Measurements from ENCODE around the gene ATXN2. TPM values are rescaled to one million over a fixed set of nuclear protein-coding genes. Genes with fewer than 3 reads are reported as not detected.
"Not testable (repeated sequence)": the region's sequence is repeated elsewhere in the genome, so short reads cannot be mapped to it uniquely, and the experiment has no call there.

The ATXN2 gene
- total RNA-seq, 4 donors from 2014 or later = 35.1 to 70.0 (median 55.4) TPM

DNA sequence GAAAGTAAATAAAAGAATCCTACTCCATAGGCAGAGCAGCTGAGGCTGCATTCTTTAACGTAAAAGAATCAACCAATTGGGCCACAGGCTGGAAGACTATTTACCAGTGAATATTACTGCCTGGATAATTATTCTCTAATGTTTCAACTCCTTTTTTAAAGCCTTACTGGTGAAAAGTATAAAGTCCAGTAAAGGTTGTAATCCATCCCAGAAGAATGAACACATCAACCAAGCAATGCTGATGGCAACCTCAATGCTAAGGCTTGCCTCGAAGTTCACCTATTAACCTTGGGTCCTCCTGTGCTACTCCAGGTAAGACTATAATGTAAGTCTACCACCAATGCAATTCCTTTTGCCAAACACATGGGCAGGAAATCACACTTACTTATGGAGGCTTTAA, 77.3 kb downstream of the ATXN2 start:
- no peak for ATAC-seq (ENCODE audit: low FRiP score)

DNA sequence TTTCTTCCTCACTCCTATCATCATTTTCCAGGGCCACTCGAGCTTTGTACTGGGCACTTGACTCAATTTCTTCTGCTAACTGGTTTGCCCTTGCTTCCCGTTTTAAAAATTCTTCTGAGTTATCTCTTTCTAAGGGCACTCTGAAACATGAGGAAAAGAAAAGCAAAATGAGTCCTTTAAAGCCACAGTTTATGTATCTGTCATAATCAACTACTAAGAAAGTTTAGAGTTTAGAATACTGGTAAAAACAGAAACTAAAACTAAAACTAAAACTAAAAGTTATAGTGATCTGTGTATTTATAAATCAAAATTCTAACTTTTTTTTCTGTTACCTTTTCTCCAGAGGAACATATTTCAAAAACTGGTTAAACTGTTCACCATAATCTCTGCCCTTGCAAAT, 79.2 kb downstream of the ATXN2 start:
- ATAC-seq (ENCODE audit: low FRiP score) (no peak), DNase-seq (ENCODE audit: low spot score) (no peak)
- TF ChIP-seq, protein P1, sequence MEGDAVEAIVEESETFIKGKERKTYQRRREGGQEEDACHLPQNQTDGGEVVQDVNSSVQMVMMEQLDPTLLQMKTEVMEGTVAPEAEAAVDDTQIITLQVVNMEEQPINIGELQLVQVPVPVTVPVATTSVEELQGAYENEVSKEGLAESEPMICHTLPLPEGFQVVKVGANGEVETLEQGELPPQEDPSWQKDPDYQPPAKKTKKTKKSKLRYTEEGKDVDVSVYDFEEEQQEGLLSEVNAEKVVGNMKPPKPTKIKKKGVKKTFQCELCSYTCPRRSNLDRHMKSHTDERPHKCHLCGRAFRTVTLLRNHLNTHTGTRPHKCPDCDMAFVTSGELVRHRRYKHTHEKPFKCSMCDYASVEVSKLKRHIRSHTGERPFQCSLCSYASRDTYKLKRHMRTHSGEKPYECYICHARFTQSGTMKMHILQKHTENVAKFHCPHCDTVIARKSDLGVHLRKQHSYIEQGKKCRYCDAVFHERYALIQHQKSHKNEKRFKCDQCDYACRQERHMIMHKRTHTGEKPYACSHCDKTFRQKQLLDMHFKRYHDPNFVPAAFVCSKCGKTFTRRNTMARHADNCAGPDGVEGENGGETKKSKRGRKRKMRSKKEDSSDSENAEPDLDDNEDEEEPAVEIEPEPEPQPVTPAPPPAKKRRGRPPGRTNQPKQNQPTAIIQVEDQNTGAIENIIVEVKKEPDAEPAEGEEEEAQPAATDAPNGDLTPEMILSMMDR (IDR thresholded peaks at IDR 0.05) = no peak

More for the DNA sequence above, 77.3 kb downstream of the ATXN2 start:
- TF ChIP-seq, protein P1 (IDR thresholded peaks at IDR 0.05) = no peak
- DNase-seq (ENCODE audit: low spot score) = no peak

DNA sequence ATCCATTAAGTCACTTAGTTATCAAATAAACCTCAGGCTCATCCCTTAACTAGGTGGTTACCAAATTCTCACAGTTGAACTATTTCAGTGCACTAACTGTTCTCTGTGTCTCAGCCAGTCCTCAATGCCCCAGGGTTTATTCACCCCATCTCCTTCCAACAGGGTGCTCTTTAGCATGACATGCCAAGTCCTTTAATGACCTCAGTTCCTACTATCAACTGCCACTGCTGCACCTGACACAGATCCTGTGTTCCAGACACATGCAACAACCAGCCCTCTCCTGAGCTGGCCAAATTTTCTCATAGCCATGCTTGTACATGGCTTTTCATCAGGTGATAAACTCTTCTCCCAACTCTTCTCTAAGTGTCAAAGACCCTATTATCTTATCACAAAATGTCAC, 80.0 kb downstream of the ATXN2 start:
- no peak for ATAC-seq (ENCODE audit: low FRiP score)

DNA sequence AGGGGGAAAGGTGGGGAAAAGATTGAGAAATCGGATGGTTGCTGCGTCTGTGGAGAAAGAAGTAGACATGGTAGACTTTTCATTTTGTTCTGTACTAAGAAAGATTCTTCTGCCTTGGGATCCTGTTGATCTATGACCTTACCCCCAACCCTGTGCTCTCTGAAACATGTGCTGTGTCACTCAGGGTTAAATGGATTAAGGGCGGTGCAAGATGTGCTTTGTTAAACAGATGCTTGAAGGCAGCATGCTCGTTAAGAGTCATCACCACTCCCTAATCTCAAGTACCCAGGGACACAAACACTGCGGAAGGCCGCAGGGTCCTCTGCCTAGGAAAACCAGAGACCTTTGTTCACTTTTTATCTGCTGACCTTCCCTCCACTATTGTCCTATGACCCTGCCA, 91.4 kb downstream of the ATXN2 start:
- not testable (repeated sequence) for ATAC-seq (ENCODE audit: low FRiP score); DNase-seq (ENCODE audit: low spot score)

More for the DNA sequence above, 80.0 kb downstream of the ATXN2 start:
- TF ChIP-seq, protein P1 (IDR thresholded peaks at IDR 0.05) = no peak
- DNase-seq (ENCODE audit: low spot score) = no peak

DNA sequence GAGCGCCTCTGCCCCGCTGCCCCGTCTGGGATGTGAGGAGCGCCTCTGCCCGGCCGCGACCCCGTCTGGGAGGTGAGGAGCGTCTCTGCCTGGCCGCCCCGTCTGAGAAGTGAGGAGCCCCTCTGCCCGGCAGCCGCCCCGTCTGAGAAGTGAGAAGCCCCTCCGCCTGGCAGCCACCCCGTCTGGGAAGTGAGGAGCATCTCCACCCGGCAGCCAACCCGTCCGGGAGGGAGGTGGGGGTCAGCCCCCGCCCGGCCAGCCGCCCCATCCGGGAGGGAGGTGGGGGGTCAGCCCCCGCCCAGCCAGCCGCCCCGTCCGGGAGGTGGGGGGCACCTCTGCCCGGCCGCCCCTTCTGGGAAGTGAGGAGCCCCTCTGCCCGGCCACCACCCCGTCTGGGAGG, 91.9 kb downstream of the ATXN2 start:
- DNase-seq (ENCODE audit: low spot score); ATAC-seq (ENCODE audit: low FRiP score): not testable (repeated sequence)

DNA sequence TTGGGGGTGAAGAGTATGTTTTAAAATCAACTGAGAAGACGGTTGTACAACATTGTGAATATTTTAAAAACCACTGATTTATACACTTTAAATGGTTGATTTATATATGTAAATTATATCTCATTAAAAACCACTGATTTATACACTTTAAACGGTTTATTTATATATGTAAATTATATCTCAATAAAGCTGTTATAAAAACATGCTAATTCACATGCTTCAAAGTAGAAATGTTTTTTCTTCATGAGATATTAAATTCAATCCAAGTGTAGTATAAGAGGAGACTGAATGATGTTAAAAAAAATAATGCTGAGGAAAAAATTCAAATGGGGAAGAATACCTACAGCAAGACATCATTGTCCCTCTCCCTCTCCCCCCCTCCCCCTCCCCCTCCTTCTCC, 92.9 kb downstream of the ATXN2 start:
- TF ChIP-seq, protein P1 (IDR thresholded peaks at IDR 0.05) = no peak
- no peak for DNase-seq (ENCODE audit: low spot score)
- ATAC-seq (ENCODE audit: low FRiP score) = no peak

DNA sequence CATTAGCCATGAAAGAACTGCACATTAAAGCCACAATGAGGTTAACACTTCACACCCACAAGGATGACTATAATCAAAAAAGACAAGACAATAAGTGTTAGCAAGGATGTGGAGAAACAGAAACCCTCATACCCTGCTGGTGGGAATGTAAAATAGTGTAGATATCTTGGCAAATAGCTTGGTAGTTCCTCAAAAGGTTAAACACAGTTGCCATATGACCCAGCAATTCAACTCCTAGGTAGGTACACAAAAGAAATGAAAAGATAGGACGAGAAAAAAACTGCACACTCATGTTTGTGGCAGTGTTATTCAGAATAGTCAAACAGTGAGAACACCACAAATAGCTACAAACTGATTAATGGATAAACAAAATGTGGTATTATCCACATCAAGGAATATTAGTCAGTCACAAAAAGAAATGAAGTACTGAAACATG, 93.5 kb downstream of the ATXN2 start:
- TF ChIP-seq, protein P1 (IDR thresholded peaks at IDR 0.05) = no peak
- ATAC-seq (ENCODE audit: low FRiP score) (no peak), DNase-seq (ENCODE audit: low spot score) (no peak)

DNA sequence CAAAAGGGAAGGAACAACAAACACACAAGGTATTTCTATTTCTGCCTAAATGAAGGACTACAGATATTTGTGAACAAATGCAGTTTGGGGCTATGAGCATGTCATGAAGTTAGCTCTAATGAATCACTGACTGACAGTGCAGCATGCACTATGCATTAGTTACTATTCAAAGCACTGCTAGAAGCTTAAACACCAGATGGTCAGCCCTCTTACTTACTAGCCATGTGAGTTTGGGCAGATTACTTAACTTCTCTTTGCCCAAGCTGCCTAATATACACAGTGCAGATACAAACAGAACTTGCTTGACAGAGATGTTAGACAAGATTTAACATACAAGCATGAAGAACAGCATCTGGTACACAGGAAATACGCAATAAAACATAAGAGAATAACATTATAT, 96.0 kb downstream of the ATXN2 start:
- TF ChIP-seq, protein P1 (IDR thresholded peaks at IDR 0.05) = no peak
- DNase-seq (ENCODE audit: low spot score) (no peak), ATAC-seq (ENCODE audit: low FRiP score) (no peak)
